IMR-90 (cell line): Measurements from ENCODE around the gene PRKCE. TPM values are rescaled to one million over a fixed set of nuclear protein-coding genes. Genes with fewer than 3 reads are reported as not detected.

Experiments
- ATAC-seq: fragments of 200-7000 bp; cut with Tn5 transposase; 2 replicates; pipeline ENCODE4 v1.9.1; 2020; ENCODE audit warnings: low read depth, mild to moderate bottlenecking, moderate library complexity
- BruUV-seq: library from RNA; stranded (reverse); fragments of 400-500 nt; replicated peaks from 2 replicates; lab custom pipeline; 2021; lab: Mats Ljungman, UMichigan
- CTCF ChIA-PET: fragments of 300-600 bp; formaldehyde crosslinking; extraction: SDS; loops from one replicate; lab custom pipeline; 2021; ENCODE audit warnings: antibody characterized with exemption; lab: Yijun Ruan, JAX
- POLR2A ChIA-PET: fragments of 300-600 bp; sonication (Branson Sonifier 250); formaldehyde crosslinking; loops from one replicate; lab custom pipeline; 2022; ENCODE audit warnings: antibody characterized with exemption; ENCODE audit not compliant: unreplicated experiment; lab: Charles Lee
- DNase-seq: peaks from one replicate; pipeline ENCODE4 v3.0.0; 2013
- H2AFZ ChIP-seq: replicated peaks from 2 replicates; pipeline ENCODE3; 2013; ENCODE audit warnings: low read length, mild to moderate bottlenecking; ENCODE audit not compliant: poor library complexity
- H2AK5ac ChIP-seq: 2 replicates; pipeline ENCODE4 v1.6.1; 2013; ENCODE audit warnings: low read depth, low read length, inconsistent platforms
- H2AK9ac ChIP-seq: replicated peaks from 2 replicates; pipeline ENCODE3; 2013; ENCODE audit warnings: mild to moderate bottlenecking, low read depth, low read length, moderate library complexity; ENCODE audit not compliant: poor library complexity
- H2BK120ac ChIP-seq: 2 replicates; pipeline ENCODE4 v1.6.1; 2013; ENCODE audit warnings: low read depth, low read length, inconsistent platforms
- H2BK15ac ChIP-seq: 3 replicates; pipeline ENCODE4 v1.6.1; 2013; ENCODE audit warnings: low read depth, low read length, inconsistent platforms
- H2BK20ac ChIP-seq: 2 replicates; pipeline ENCODE4 v1.6.1; 2013; ENCODE audit warnings: low read depth, mild to moderate bottlenecking, inconsistent platforms, low read length, moderate library complexity
- H2BK5ac ChIP-seq: 2 replicates; pipeline ENCODE4 v1.6.1; 2013; ENCODE audit warnings: mild to moderate bottlenecking, low read depth, low read length, inconsistent platforms; ENCODE audit not compliant: poor library complexity, severe bottlenecking
- H3K14ac ChIP-seq: replicated peaks from 2 replicates; pipeline ENCODE4 v1.6.1; 2013; ENCODE audit warnings: low read depth, low read length, inconsistent platforms
- H3K18ac ChIP-seq: 2 replicates; pipeline ENCODE4 v1.6.1; 2013; ENCODE audit warnings: low read depth, low read length, control low read depth
- H3K23ac ChIP-seq: 2 replicates; pipeline ENCODE4 v1.6.1; 2013; ENCODE audit warnings: low read depth, low read length, inconsistent platforms
- H3K27ac ChIP-seq: 2 replicates; pipeline ENCODE4 v1.5.1; 2013; ENCODE audit warnings: mild to moderate bottlenecking, control low read depth, low read length; ENCODE audit not compliant: insufficient read depth
- H3K27me3 ChIP-seq: 2 replicates; pipeline ENCODE4 v1.6.1; 2013; ENCODE audit warnings: low read length; ENCODE audit not compliant: control insufficient read depth, insufficient read depth
- H3K36me3 ChIP-seq: 2 replicates; pipeline ENCODE4 v1.6.1; 2013; ENCODE audit warnings: low read length, mixed read lengths; ENCODE audit not compliant: control insufficient read depth, insufficient read depth
- H3K4ac ChIP-seq: 2 replicates; pipeline ENCODE4 v1.6.1; 2013; ENCODE audit warnings: low read depth, low read length, inconsistent platforms
- H3K4me1 ChIP-seq: 2 replicates; pipeline ENCODE4 v1.6.1; 2013; ENCODE audit warnings: low read length, mixed read lengths; ENCODE audit not compliant: control insufficient read depth, insufficient read depth
- H3K4me2 ChIP-seq: 2 replicates; pipeline ENCODE4 v1.6.1; 2013; ENCODE audit warnings: low read depth, mild to moderate bottlenecking, control low read depth, low read length, moderate library complexity
- H3K4me3 ChIP-seq: 2 replicates; pipeline ENCODE4 v1.5.1; 2013; ENCODE audit warnings: low read depth, mild to moderate bottlenecking, control low read depth, low read length, moderate library complexity; ENCODE audit not compliant: insufficient read depth
- H3K56ac ChIP-seq: 2 replicates; pipeline ENCODE4 v1.6.1; 2013; ENCODE audit warnings: low read length, inconsistent platforms; ENCODE audit not compliant: insufficient read depth; ENCODE audit errors: extremely low read depth
- H3K79me1 ChIP-seq, 2 experiments: 2 replicates each; pipeline ENCODE4 v1.6.1; 2013; ENCODE audit warnings: low read length in 2 of 2, inconsistent platforms in 1 of 2, low read depth in 1 of 2
- H3K9ac ChIP-seq: 2 replicates; pipeline ENCODE4 v1.6.1; 2013; ENCODE audit warnings: low read depth, low read length, control low read depth
- H3K9me1 ChIP-seq: 2 replicates; pipeline ENCODE4 v1.6.1; 2013; ENCODE audit warnings: low read length, inconsistent platforms; ENCODE audit not compliant: insufficient read depth
- H3K9me3 ChIP-seq: 2 replicates; pipeline ENCODE4 v1.6.1; 2013; ENCODE audit warnings: low read length; ENCODE audit not compliant: control insufficient read depth, insufficient read depth
- H4K20me1 ChIP-seq: 2 replicates; pipeline ENCODE4 v1.6.1; 2013; ENCODE audit warnings: low read length, inconsistent platforms; ENCODE audit not compliant: insufficient read depth
- H4K5ac ChIP-seq: 2 replicates; pipeline ENCODE4 v1.6.1; 2013; ENCODE audit warnings: mild to moderate bottlenecking, low read depth, low read length, control low read depth
- H4K8ac ChIP-seq, 2 experiments: 2 replicates each; pipeline ENCODE4 v1.6.1; 2013; ENCODE audit warnings: low read depth in 2 of 2, low read length in 2 of 2, control low read depth in 1 of 2, inconsistent platforms in 1 of 2
- H4K91ac ChIP-seq: 2 replicates; pipeline ENCODE4 v1.6.1; 2013; ENCODE audit warnings: low read depth, low read length, inconsistent platforms; ENCODE audit not compliant: insufficient read depth
- BHLHE40 ChIP-seq: fragments of 150-350 bp; IDR thresholded peaks from 2 replicates; pipeline ENCODE4 v1.6.1; 2016; ENCODE audit warnings: mild to moderate bottlenecking, low read depth, low read length
- CEBPB ChIP-seq: IDR thresholded peaks from 2 replicates; pipeline ENCODE4 v1.6.1; 2012; ENCODE audit warnings: low read depth, low read length, improper control_type of control experiment
- CHD1 ChIP-seq: IDR thresholded peaks from 2 replicates; pipeline ENCODE4 v1.6.1; 2012; ENCODE audit warnings: low read depth, low read length, improper control_type of control experiment
- CTCF ChIP-seq: conservative IDR thresholded peaks from 2 replicates; pipeline ENCODE4 v1.5.1; 2012; ENCODE audit warnings: mild to moderate bottlenecking, low read depth, low read length, improper control_type of control experiment
- FOS ChIP-seq: fragments of 150-350 bp; IDR thresholded peaks from 2 replicates; pipeline ENCODE4 v1.6.1; 2016; ENCODE audit warnings: low read depth, low read length
- MAFK ChIP-seq: IDR thresholded peaks from 2 replicates; pipeline ENCODE4 v1.6.1; 2012; ENCODE audit warnings: low read depth, low read length, improper control_type of control experiment
- MAZ ChIP-seq: IDR thresholded peaks from 2 replicates; pipeline ENCODE4 v1.6.1; 2012; ENCODE audit warnings: low read depth, mild to moderate bottlenecking, low read length, improper control_type of control experiment, moderate library complexity, borderline replicate concordance
- MXI1 ChIP-seq: IDR thresholded peaks from 2 replicates; pipeline ENCODE4 v1.6.1; 2012; ENCODE audit warnings: low read depth, mild to moderate bottlenecking, low read length, moderate library complexity, borderline replicate concordance
- NFE2L2 ChIP-seq: fragments of 150-350 bp; IDR thresholded peaks from 2 replicates; pipeline ENCODE4 v1.6.1; 2016; ENCODE audit warnings: low read depth, mild to moderate bottlenecking, low read length
- POLR2A ChIP-seq: IDR thresholded peaks from 2 replicates; pipeline ENCODE4 v1.6.1; 2012; ENCODE audit warnings: mild to moderate bottlenecking, low read depth, low read length
- RAD21 ChIP-seq: IDR thresholded peaks from 2 replicates; pipeline ENCODE4 v1.6.1; 2012; ENCODE audit warnings: low read length, improper control_type of control experiment
- RCOR1 ChIP-seq: IDR thresholded peaks from 2 replicates; pipeline ENCODE4 v1.6.1; 2012; ENCODE audit warnings: mild to moderate bottlenecking, low read length, improper control_type of control experiment; ENCODE audit not compliant: insufficient replicate concordance
- RFX5 ChIP-seq: IDR thresholded peaks from 2 replicates; pipeline ENCODE4 v1.8.0; 2012; ENCODE audit warnings: low read depth, mild to moderate bottlenecking, low read length, moderate library complexity
- SMC3 ChIP-seq: fragments of 150-350 bp; IDR thresholded peaks from 2 replicates; pipeline ENCODE4 v1.6.1; 2016; ENCODE audit warnings: low read depth, mild to moderate bottlenecking, antibody characterized with exemption, low read length, moderate library complexity
- USF2 ChIP-seq: fragments of 150-350 bp; IDR thresholded peaks from 2 replicates; pipeline ENCODE4 v1.6.1; 2017; ENCODE audit warnings: mild to moderate bottlenecking, antibody characterized with exemption, low read length, low read depth
- WGBS, 2 experiments: methylation state at CpG; one replicate each; pipeline versions ENCODE4 v1.1.5 to v1.1.7; 2013; ENCODE audit warnings: missing lambda C conversion rate in 2 of 2; ENCODE audit not compliant: insufficient read length in 1 of 2; ENCODE audit errors: extremely low coverage in 2 of 2; 5-methylcytosine and 5-hydroxymethylcytosine counted together
- dilution Hi-C: fragments of 300-500 bp; cut with HindIII; formaldehyde crosslinking; loops from one replicate; pipeline ENCODE4 v1.14.3; 2018; ENCODE audit warnings: low sequenced_read_pairs; ENCODE audit not compliant: unreplicated experiment
- in situ Hi-C: fragments of 300-500 bp; cut with MboI; formaldehyde crosslinking; loops from 3 replicates; pipeline ENCODE4 v1.14.3; 2019; ENCODE audit warnings: low sequenced_read_pairs, inconsistent platforms, mixed read lengths
- intact Hi-C: fragments of 100-400 bp; cut with micrococcal nuclease; formaldehyde crosslinking; loops from 2 replicates; pipeline ENCODE4 v1.10.0; 2022
- polyA plus RNA-seq, 3 experiments: library from polyadenylated mRNA; depleted of rRNA; stranded (reverse); fragments of >200 nt; gene quantifications; 2 replicates each; pipeline ENCODE4 v1.2.3, GENCODE V29; 2012; ENCODE audit warnings: low replicate concordance in 1 of 3
- total RNA-seq: library from RNA; depleted of rRNA; stranded (reverse); fragments of >200 nt; gene quantifications from 2 replicates; pipeline ENCODE4 v1.2.3, GENCODE V29; 2012
- TF ChIP-seq, protein P1 (sequence below): fragments of 150-350 bp; IDR thresholded peaks from 2 replicates; pipeline ENCODE4 v1.6.1; 2016; ENCODE audit warnings: low read depth, mild to moderate bottlenecking, low read length, moderate library complexity, borderline replicate concordance

PRKCE gene
- total and polyA plus RNA-seq, 2 of the 4 experiments (the other 2 are of a cell fraction) = 8.1 to 32.4 TPM

DNA sequence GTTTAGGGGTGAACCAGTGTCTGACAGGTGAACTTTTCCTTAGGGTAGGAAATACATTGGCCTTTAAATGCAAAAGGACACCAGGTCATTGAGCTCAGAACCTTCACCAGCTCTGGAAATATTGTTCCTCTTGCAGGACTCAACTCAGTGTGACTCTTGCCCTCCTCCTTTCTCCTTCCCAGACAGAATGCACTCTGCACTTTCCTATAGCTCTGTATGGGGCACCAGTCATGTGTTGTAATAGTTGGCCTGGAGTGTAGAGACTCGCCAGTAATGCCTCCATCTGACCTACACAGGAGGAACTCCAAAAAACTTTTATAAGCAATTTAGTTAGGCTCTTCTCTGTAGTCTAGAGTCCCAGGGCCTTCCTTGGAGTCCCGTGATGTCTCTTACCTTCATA lies 397.2 kb downstream of the PRKCE start:
- Histone ChIP-seq H3K4me2 (no peak overlapping the region), H2BK15ac (no peak overlapping the region), H3K27me3 (no peaks in the 10 kb centered on the region), H3K23ac (no peak overlapping the region; the same call in 1 of the 2 replicates), H4K91ac (no peak overlapping the region), H3K9me1 (peaks cover 2% of the 10 kb centered on the region), H3K79me1 (no peaks in the 10 kb centered on the region), H4K20me1 (no peaks in the 10 kb centered on the region), H3K18ac (no peak overlapping the region), H2BK5ac (no peak overlapping the region), H3K27ac (no peak overlapping the region), H4K5ac (no peak overlapping the region), H3K4me1 (no peaks in the 10 kb centered on the region), H2AK5ac (no peak overlapping the region), H3K9me3 (no peaks in the 10 kb centered on the region), H2AK9ac (no peak overlapping the region), H2BK20ac (no peak overlapping the region), H3K14ac (no peak overlapping the region), H3K36me3 (peaks cover 2% of the 10 kb centered on the region; the same call in 1 of the 2 replicates), H4K8ac (no peak overlapping the region), H3K9ac (no peak overlapping the region), H3K4ac (no peak overlapping the region), H2AFZ (no peak overlapping the region), H3K56ac (no peak overlapping the region), H2BK120ac (no peak overlapping the region), H3K4me3 (no peak overlapping the region)
- intact Hi-C loops (no loop called here), dilution Hi-C loops (no loop called here), in situ Hi-C loops (no loop called here)
- TF ChIP-seq POLR2A (no peak), CTCF (no peak), USF2 (no peak), RFX5 (no peak), RCOR1 (no peak), MAFK (no peak), MAZ (no peak), BHLHE40 (no peak), NFE2L2 (no peak), MXI1 (no peak), CEBPB (no peak), FOS (no peak), RAD21 (no peak), SMC3 (no peak), CHD1 (no peak)
- TF ChIP-seq, protein P1, sequence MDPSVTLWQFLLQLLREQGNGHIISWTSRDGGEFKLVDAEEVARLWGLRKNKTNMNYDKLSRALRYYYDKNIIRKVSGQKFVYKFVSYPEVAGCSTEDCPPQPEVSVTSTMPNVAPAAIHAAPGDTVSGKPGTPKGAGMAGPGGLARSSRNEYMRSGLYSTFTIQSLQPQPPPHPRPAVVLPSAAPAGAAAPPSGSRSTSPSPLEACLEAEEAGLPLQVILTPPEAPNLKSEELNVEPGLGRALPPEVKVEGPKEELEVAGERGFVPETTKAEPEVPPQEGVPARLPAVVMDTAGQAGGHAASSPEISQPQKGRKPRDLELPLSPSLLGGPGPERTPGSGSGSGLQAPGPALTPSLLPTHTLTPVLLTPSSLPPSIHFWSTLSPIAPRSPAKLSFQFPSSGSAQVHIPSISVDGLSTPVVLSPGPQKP = no peak
- ChIA-PET CTCF (interaction anchor here (1.6 kb wide), 1 partner anchor 14 kb away, joined by 5 read pairs; no protein-coding TSS in a partner anchor), POLR2A (no interaction called here)
- BruUV-seq = no TSS peak
- DNase-seq = no peak
- WGBS, 2 experiments = no CpG with 5 or more reads among the region's 2 CpGs
- ATAC-seq = no peak
